HFF-Myc (cell line): ENCODE results near the gene MYCBPAP.
A peak's percentile ranks its signal among the peaks of the same experiment; 100 is the strongest.

ENCODE experiments used
- DNase-seq: peaks from one replicate; pipeline ENCODE4 v3.0.0-alpha.2; 2011; ENCODE audit warnings: low read depth; ENCODE audit errors: extremely low read depth
- H3K4me3 ChIP-seq: replicated peaks from 2 replicates; pipeline ENCODE4 v1.5.1; 2011; ENCODE audit warnings: low read depth, mild to moderate bottlenecking, control low read depth, low read length
- CTCF ChIP-seq: IDR thresholded peaks from 2 replicates; pipeline ENCODE4 v1.5.1; 2012; ENCODE audit warnings: mild to moderate bottlenecking, low read depth, low read length, control low read depth; ENCODE audit errors: missing control alignments

The MYCBPAP gene

DNA sequence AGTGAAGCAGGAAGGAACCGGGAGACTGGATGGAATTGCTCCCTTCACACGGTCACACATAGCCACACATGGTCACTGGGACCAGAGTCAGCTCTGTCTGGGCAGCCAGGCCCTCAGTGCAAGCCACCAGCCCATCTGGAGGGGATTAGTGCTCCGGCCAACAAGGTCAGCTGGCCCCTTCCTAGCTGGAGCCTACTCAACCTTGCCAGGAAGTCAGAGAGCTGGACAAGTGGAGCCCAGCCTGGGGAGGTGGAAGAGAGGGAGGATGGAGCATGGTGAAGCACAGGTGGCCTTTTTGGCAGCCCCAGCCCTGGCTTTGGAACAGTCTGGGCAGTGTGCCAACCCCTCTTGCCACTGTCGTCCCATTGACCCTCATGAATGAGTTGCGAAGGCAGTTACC, 48.6 kb downstream of the MYCBPAP start:
- TF ChIP-seq CTCF: no peak
- DNase-seq: no peak

GRCh38 chr17:50557630-50558029, 49.4 kb downstream of the MYCBPAP start:
- no peak for TF ChIP-seq CTCF
- H3K4me3 ChIP-seq: no peak overlapping the region
- DNase-seq: no peak

More for the DNA sequence above, 48.6 kb downstream of the MYCBPAP start:
- no peak overlapping the region for H3K4me3 ChIP-seq

DNA sequence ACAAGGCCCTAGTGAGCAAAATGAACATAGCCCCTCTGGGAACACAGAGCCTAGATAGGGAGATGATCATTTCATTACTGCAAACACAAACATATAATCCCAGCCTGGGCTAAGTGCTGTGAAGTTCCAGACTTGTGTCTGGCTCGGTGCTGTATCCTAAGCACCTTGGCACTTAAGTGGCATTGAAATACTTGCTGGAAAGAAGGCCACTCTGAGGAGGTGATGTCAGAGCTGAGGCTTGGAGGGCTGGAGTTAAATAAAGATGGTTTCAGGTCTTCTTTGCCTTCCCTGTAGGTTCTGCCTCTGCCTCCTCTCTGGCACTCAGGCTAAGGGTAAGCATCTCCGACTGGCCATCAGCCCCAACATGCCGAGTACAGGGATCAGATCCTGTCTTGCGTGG, 49.9 kb downstream of the MYCBPAP start:
- no peak for TF ChIP-seq CTCF
- H3K4me3 ChIP-seq: no peak overlapping the region
- no peak for DNase-seq

- DNase-seq: no peak
- no peak for TF ChIP-seq CTCF
- H3K4me3 ChIP-seq: no peak overlapping the region
Measured at GRCh38 chr17:50558581-50558940, 50.3 kb downstream of the MYCBPAP start.

GRCh38 chr17:50558941-50559614, 50.8 kb downstream of the MYCBPAP start:
- no peak for DNase-seq
- TF ChIP-seq CTCF: no peak
- peak overlapping the region; percentile 20 for H3K4me3 ChIP-seq

DNA sequence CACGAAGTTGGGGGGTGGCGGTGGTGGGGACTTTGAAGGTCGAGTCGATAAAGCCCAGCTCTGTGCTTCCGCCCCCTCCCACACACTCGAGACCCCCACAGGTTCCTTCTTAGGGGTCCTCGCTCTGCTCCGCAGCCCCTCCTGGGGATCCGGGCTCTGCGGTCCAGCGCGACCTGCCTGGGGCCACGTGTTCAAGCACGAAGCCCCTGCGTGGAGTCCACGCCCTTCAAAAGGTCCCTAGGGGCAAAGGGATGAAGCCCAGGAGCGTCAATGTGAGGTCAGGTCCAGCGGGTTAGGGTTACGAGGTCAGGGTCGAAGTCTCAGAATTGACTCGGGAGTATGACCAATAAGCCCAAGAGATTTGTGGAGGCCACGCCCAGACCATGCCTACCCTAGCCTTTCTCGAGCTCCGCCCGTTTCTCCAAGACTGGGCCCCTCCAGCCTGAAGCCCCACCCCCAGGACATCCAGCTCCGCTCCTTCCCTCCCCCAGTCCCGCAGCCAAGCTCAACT, 51.5 kb downstream of the MYCBPAP start:
- no peak for TF ChIP-seq CTCF
- peak overlapping the region; percentile 30 for H3K4me3 ChIP-seq
- DNase-seq: no peak
